NCI-H1436 treated with DMSO at 0.1 percent for 48 hours (cell line): ENCODE results near the gene SLC25A5.
A peak's percentile ranks its signal among the peaks of the same experiment; 100 is the strongest.

ENCODE experiments used
- DNase-seq: peaks from one replicate; lab custom pipeline; 2025; lab: John Stamatoyannopoulos, UW

Gene SLC25A5

DNA sequence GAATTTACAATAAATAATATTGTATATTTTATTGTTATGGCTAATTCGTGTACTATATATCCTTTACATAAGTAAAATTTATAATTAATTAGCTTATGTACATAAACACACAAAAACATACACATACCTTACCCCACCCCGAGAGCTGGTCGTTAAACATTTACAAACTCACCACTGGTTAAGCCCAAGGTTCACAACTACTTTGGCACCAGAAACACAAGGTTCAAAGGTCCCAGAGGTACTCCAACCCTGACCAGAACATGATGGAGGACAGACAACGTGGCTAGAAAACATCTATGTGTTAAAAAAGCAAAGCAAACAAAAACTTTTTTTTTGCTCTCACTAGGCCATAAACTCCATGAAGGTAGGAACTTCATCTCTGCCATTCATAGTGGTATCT, 37.7 kb downstream of the SLC25A5 start:
- no peak for DNase-seq

DNA sequence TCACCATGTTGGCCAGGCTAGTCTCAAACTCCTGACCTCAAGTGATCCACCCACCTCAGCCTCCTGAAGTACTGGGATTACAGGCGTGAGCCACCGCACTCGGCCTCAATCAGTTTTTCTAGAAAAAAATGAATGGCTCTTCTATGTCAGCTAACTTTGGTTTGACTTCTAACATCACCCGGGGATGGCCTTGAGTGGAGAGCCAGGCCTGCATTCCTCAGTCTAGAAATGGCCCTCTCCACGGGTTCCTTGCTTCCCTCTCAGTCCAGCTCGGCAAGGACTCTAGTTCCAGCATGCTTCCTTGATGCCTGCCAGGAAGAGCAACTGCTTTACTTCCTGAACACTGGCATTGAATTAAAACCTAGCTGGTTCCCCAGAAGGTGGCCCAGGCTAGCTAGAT, 39.0 kb downstream of the SLC25A5 start:
- no peak for DNase-seq

DNA sequence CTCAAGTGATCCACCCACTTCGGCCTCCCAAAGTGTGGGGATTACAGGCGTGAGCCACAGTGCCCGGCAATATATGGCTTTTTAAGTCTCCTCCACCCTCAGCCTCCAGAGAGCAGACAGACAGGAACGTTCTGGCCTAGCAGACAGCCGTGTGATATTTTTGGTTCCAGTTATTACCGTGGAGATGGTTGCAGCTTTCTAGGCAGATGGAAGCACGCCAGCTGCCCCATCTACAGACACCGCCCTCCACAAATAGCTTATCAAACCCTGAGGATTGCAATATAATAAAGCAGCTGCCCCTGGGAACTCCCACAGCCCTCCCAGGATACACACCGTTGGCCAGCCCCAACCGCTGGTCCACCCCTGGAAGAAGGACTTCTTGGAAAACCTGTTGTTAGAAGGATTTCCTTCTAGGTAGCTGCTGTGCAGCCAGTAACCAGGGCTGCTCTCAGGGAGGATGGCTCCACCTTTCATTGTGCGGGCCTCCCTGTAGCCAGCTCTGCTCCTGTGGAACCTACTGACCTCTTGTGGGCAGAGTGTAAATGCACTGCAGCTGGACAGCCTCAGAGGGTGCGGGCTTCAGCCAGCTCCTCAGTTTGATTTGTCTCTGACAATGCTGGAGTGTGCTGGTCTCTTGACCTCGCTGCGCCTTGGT, 44.0 kb downstream of the SLC25A5 start:
- DNase-seq = peak; percentile 38

DNA sequence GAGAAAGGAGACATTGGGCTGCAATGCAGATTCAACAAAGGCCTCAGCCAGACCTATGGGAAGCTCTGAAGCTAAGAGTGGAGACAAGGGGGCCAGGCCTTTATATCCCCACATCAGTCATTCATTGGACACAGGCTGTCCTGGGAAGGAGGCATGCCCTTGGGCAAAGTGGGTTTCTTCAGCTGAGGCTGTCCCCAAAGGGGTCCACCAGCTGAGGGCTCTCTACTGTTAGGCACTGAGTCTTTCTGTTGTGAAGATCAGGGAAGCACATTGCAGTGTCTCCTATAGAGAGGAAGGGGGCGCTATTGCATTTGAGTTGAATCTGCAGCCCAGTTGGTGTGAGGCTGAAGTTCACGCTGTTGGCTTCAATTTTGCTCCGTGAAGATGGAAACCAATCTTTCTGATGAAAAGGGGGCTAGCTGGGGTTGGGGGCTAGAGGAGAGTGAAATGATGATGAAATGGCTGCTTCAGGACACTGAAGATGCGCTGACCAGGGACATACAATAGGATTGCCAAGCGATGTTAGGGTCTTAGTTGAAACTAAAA, 48.0 kb downstream of the SLC25A5 start:
- DNase-seq = peak; percentile 43

DNA sequence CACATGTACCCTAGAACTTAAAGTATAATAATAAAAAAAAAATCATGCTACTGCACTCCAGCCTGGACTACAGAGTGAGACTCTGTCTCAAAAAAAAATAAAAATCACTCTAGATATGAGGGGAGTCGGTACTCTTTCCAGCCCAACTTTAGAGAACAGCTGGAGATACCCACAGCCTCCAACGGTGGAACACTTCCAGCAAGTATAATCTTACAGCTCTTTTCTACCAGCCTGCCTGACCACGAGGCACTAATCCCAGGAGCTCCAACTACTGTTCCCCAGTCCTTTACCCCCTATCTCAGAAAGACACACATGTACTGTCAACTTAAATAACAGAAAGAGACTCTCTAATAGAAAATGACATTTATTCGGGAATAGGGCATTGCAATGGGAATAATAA, 50.1 kb downstream of the SLC25A5 start:
- no peak for DNase-seq
